Chondrocyte (in vitro differentiated cells): Measurements from ENCODE around the gene FSIP1. TPM values are rescaled to one million over a fixed set of nuclear protein-coding genes. Genes with fewer than 3 reads are reported as not detected.
"Not testable (repeated sequence)": the region's sequence is repeated elsewhere in the genome, so short reads cannot be mapped to it uniquely, and the experiment has no call there.

Experiments used
- DNase-seq: peaks from one replicate; pipeline ENCODE4 v3.0.0; 2021; ENCODE audit warnings: mixed read lengths, low spot score
- H3K27ac Mint-ChIP-seq: one replicate; pipeline ENCODE4 v1.8.0; 2021; ENCODE audit warnings: mild to moderate bottlenecking, moderate library complexity, mixed read lengths; ENCODE audit not compliant: unreplicated experiment
- H3K27me3 Mint-ChIP-seq: 2 replicates; pipeline ENCODE4 v1.8.0; 2021; ENCODE audit warnings: low read depth, mixed read lengths
- H3K36me3 Mint-ChIP-seq: 2 replicates; pipeline ENCODE4 v1.8.0; 2021; ENCODE audit warnings: low read depth, mixed read lengths
- H3K4me1 Mint-ChIP-seq: 2 replicates; pipeline ENCODE4 v1.8.0; 2021; ENCODE audit warnings: low read depth, mild to moderate bottlenecking, mixed read lengths
- H3K4me3 Mint-ChIP-seq: one replicate; pipeline ENCODE4 v1.8.0; 2021; ENCODE audit warnings: mild to moderate bottlenecking, moderate library complexity, mixed read lengths; ENCODE audit not compliant: unreplicated experiment
- H3K9me3 Mint-ChIP-seq: 2 replicates; pipeline ENCODE4 v1.8.0; 2021; ENCODE audit warnings: low read depth, mixed read lengths
- CTCF ChIP-seq: fragments of 200-600 bp; sonication (generic); IDR thresholded peaks from 2 replicates; pipeline ENCODE4 v1.5.0; 2021; ENCODE audit warnings: antibody characterized with exemption, mild to moderate bottlenecking, moderate library complexity
- total RNA-seq: library from RNA; stranded (reverse); gene quantifications from 3 replicates; pipeline ENCODE4 v1.2.1, GENCODE V29; 2021

FSIP1 gene
- total RNA-seq, 1 donor from 2014 or later = 0.40 TPM

- Mint-ChIP-seq H3K4me1 (peaks cover 9% of the 10 kb centered on the region), H3K36me3 (no peaks in the 10 kb centered on the region), H3K4me3 (no peak overlapping the region), H3K27me3 (no peaks in the 10 kb centered on the region), H3K27ac (no peak overlapping the region), H3K9me3 (peaks cover 6% of the 10 kb centered on the region)
- no peak for DNase-seq
- no peak for TF ChIP-seq CTCF
Measured at GRCh38 chr15:39820050-39820602, 37.5 kb upstream of the FSIP1 start.

- H3K27me3 Mint-ChIP-seq = no peaks in the 10 kb centered on the region
- no peak for DNase-seq
- no peak overlapping the region for H3K4me3 Mint-ChIP-seq
- H3K36me3 Mint-ChIP-seq = no peaks in the 10 kb centered on the region
- H3K27ac Mint-ChIP-seq = no peak overlapping the region
- no peak for TF ChIP-seq CTCF
- peaks cover 9% of the 10 kb centered on the region for H3K4me1 Mint-ChIP-seq
- peaks cover 6% of the 10 kb centered on the region for H3K9me3 Mint-ChIP-seq
Measured at GRCh38 chr15:39819533-39819932, 36.9 kb upstream of the FSIP1 start.

- no peak overlapping the region for H3K4me3 Mint-ChIP-seq
- H3K27ac Mint-ChIP-seq = no peak overlapping the region
- peaks cover 14% of the 10 kb centered on the region for H3K4me1 Mint-ChIP-seq
- no peaks in the 10 kb centered on the region for H3K9me3 Mint-ChIP-seq
- no peak for TF ChIP-seq CTCF
- no peaks in the 10 kb centered on the region for H3K27me3 Mint-ChIP-seq
- H3K36me3 Mint-ChIP-seq = no peaks in the 10 kb centered on the region
- no peak for DNase-seq
Measured at GRCh38 chr15:39817892-39818291, 35.3 kb upstream of the FSIP1 start.

GRCh38 chr15:39814489-39814888 is 31.8 kb upstream of the FSIP1 start:
- H3K27me3 Mint-ChIP-seq = no peaks in the 10 kb centered on the region
- no peak for TF ChIP-seq CTCF
- no peak for DNase-seq
- H3K9me3 Mint-ChIP-seq = no peaks in the 10 kb centered on the region
- H3K4me1 Mint-ChIP-seq = peaks cover 14% of the 10 kb centered on the region
- no peak overlapping the region for H3K4me3 Mint-ChIP-seq
- no peak overlapping the region for H3K27ac Mint-ChIP-seq
- no peaks in the 10 kb centered on the region for H3K36me3 Mint-ChIP-seq

- not testable (repeated sequence) for DNase-seq, H3K9me3 Mint-ChIP-seq, H3K27ac Mint-ChIP-seq, H3K27me3 Mint-ChIP-seq, H3K4me3 Mint-ChIP-seq, H3K36me3 Mint-ChIP-seq, H3K4me1 Mint-ChIP-seq
Measured at GRCh38 chr15:39812651-39813050, 30.0 kb upstream of the FSIP1 start.

- TF ChIP-seq CTCF = no peak
- no peaks in the 10 kb centered on the region for H3K27me3 Mint-ChIP-seq
- H3K36me3 Mint-ChIP-seq = peaks cover 3% of the 10 kb centered on the region
- no peak overlapping the region for H3K4me3 Mint-ChIP-seq
- peaks cover 5% of the 10 kb centered on the region for H3K4me1 Mint-ChIP-seq
- DNase-seq = no peak
- no peak overlapping the region for H3K27ac Mint-ChIP-seq
- no peaks in the 10 kb centered on the region for H3K9me3 Mint-ChIP-seq
Measured at GRCh38 chr15:39808909-39809308, 26.3 kb upstream of the FSIP1 start.
